Lower lobe of right lung (tissue), 2 donors: ENCODE data around the gene BAZ1A. TPM values are rescaled to one million over a fixed set of nuclear protein-coding genes. Genes with fewer than 3 reads are reported as not detected.

ENCODE experiments used
- ATAC-seq, 2 donors: fragments of 200-7000 bp; cut with Tn5 transposase; one replicate each; pipeline ENCODE4 v1.9.1; 2020 to 2022; ENCODE audit warnings: mild to moderate bottlenecking in 2 of 2, moderate library complexity in 2 of 2
- DNase-seq: peaks from one replicate; pipeline ENCODE4 v3.0.0-alpha.2; 2020
- H3K27ac ChIP-seq: fragments of 200-600 bp; one replicate; pipeline ENCODE4 v1.8.0; 2022
- H3K27me3 ChIP-seq: fragments of 200-600 bp; one replicate; pipeline ENCODE4 v1.8.0; 2022; ENCODE audit warnings: low read depth
- H3K36me3 ChIP-seq: fragments of 200-600 bp; one replicate; pipeline ENCODE4 v1.8.0; 2022; ENCODE audit warnings: mild to moderate bottlenecking
- H3K4me1 ChIP-seq: fragments of 200-600 bp; one replicate; pipeline ENCODE4 v1.8.0; 2022
- H3K4me3 ChIP-seq: fragments of 200-600 bp; one replicate; pipeline ENCODE4 v1.8.0; 2022; ENCODE audit warnings: mild to moderate bottlenecking
- H3K9me3 ChIP-seq: fragments of 200-600 bp; one replicate; pipeline ENCODE4 v1.8.0; 2022
- intact Hi-C: fragments of 100-400 bp; cut with DNase I; formaldehyde crosslinking; loops from one replicate; pipeline ENCODE4 v1.11.0; 2022
- total RNA-seq: library from RNA; stranded (reverse); fragmentation: NEBNext Ultra II Directional; extraction: Animal tissue kit (Norgen Biotek cat#: 25700); gene quantifications from one replicate; pipeline ENCODE4 v1.2.1, GENCODE V29; 2021
- TF ChIP-seq, protein P1 (sequence below): fragments of 200-600 bp; IDR thresholded peaks from one replicate; pipeline ENCODE4 v1.8.0; 2022; ENCODE audit warnings: antibody characterized with exemption, mild to moderate bottlenecking
- donor health status: DM: no; HTN: yes; CAD: no; lungs with severe emphysema.

BAZ1A gene
- total RNA-seq, 1 donor from 2014 or later, result 43.5 TPM

- no peaks in the 10 kb centered on the region for H3K27me3 ChIP-seq
- H3K4me1 ChIP-seq, result no peaks in the 10 kb centered on the region
- H3K27ac ChIP-seq, result no peak overlapping the region
- TF ChIP-seq, protein P1, sequence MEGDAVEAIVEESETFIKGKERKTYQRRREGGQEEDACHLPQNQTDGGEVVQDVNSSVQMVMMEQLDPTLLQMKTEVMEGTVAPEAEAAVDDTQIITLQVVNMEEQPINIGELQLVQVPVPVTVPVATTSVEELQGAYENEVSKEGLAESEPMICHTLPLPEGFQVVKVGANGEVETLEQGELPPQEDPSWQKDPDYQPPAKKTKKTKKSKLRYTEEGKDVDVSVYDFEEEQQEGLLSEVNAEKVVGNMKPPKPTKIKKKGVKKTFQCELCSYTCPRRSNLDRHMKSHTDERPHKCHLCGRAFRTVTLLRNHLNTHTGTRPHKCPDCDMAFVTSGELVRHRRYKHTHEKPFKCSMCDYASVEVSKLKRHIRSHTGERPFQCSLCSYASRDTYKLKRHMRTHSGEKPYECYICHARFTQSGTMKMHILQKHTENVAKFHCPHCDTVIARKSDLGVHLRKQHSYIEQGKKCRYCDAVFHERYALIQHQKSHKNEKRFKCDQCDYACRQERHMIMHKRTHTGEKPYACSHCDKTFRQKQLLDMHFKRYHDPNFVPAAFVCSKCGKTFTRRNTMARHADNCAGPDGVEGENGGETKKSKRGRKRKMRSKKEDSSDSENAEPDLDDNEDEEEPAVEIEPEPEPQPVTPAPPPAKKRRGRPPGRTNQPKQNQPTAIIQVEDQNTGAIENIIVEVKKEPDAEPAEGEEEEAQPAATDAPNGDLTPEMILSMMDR, result no peak
- no peaks in the 10 kb centered on the region for H3K36me3 ChIP-seq
- ATAC-seq (peak in 1 of 2 donors; percentile 29), DNase-seq (no peak)
- intact Hi-C loops, result no loop called here
- H3K4me3 ChIP-seq, result no peak overlapping the region
- H3K9me3 ChIP-seq, result no peaks in the 10 kb centered on the region
Measured at GRCh38 chr14:34733245-34733644, 141.9 kb downstream of the BAZ1A start.

- Histone ChIP-seq H3K4me1 (no peaks in the 10 kb centered on the region), H3K36me3 (no peaks in the 10 kb centered on the region), H3K27ac (no peak overlapping the region), H3K27me3 (no peaks in the 10 kb centered on the region), H3K9me3 (no peaks in the 10 kb centered on the region), H3K4me3 (no peak overlapping the region)
- ATAC-seq (no peak), DNase-seq (no peak)
- TF ChIP-seq, protein P1, result no peak
- intact Hi-C loops, result no loop called here
Measured at GRCh38 chr14:34732802-34733201, 142.4 kb downstream of the BAZ1A start.

DNA sequence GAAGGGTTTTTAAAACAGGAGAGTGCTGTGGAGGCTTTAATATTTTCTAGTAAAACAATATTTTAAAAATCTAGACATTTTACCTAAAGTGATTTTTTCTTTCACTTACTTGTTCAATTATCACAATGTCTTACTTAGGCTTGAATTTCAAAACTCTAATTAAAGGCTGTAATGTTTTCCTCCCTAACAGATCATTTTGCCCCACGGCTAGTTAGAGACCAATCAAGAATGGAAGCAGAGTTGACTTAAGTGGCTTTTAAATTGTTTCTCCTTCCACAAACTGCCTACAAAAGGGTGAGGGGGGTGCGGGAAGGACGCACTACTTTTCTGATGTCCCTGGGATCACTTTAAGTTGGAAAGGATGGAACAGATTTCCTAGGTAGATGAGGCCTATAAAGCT is 151.3 kb downstream of the BAZ1A start:
- TF ChIP-seq, protein P1, result no peak
- DNase-seq (no peak), ATAC-seq (no peak)
- Histone ChIP-seq H3K4me1 (no peaks in the 10 kb centered on the region), H3K27me3 (no peaks in the 10 kb centered on the region), H3K27ac (no peak overlapping the region), H3K36me3 (no peaks in the 10 kb centered on the region), H3K4me3 (no peak overlapping the region), H3K9me3 (no peaks in the 10 kb centered on the region)
- intact Hi-C loops, result loop anchor here (5.0 kb wide), 1 partner anchor 52 kb away; no protein-coding TSS in a partner anchor

- Histone ChIP-seq H3K27me3 (no peaks in the 10 kb centered on the region), H3K4me3 (no peak overlapping the region), H3K27ac (no peak overlapping the region), H3K4me1 (no peaks in the 10 kb centered on the region), H3K36me3 (no peaks in the 10 kb centered on the region), H3K9me3 (no peaks in the 10 kb centered on the region)
- peak; percentile 76 to 79 for ATAC-seq
- DNase-seq, result no peak
- TF ChIP-seq, protein P1, result peak; percentile 83
- intact Hi-C loops, result loop anchor here (5.0 kb wide), 1 partner anchor 51 kb away; no protein-coding TSS in a partner anchor
Measured at GRCh38 chr14:34722723-34723545, 152.2 kb downstream of the BAZ1A start.

- intact Hi-C loops, result loop anchor here (5.0 kb wide), 1 partner anchor 49 kb away; no protein-coding TSS in a partner anchor
- H3K27me3 ChIP-seq, result no peaks in the 10 kb centered on the region
- no peaks in the 10 kb centered on the region for H3K4me1 ChIP-seq
- no peaks in the 10 kb centered on the region for H3K9me3 ChIP-seq
- DNase-seq (no peak), ATAC-seq (no peak)
- no peak overlapping the region for H3K27ac ChIP-seq
- no peak overlapping the region for H3K4me3 ChIP-seq
- H3K36me3 ChIP-seq, result no peaks in the 10 kb centered on the region
- TF ChIP-seq, protein P1, result no peak
Measured at GRCh38 chr14:34721129-34721528, 154.0 kb downstream of the BAZ1A start.
